Subcutaneous adipose tissue (tissue), 4 donors: ENCODE data around the gene EIF4E2. TPM values are rescaled to one million over a fixed set of nuclear protein-coding genes. Genes with fewer than 3 reads are reported as not detected.

Experiments
- CTCF ChIP-seq: fragments of 450-650 bp; IDR thresholded peaks from one replicate; pipeline ENCODE4 v1.5.1; 2016; ENCODE audit warnings: low read depth, mild to moderate bottlenecking, control low read depth, antibody characterized with exemption, moderate library complexity
- total RNA-seq, 4 donors: library from RNA; depleted of rRNA; stranded (reverse); fragments of >200 nt; gene quantifications; one replicate each; pipeline ENCODE4 v1.1.0, GENCODE V29; 2016

The EIF4E2 gene
- total RNA-seq, 4 donors from 2014 or later = 27.5 to 63.8 (median 35.0) TPM

GRCh38 chr2:232516551-232516950, 33.9 kb upstream of the EIF4E2 start:
- TF ChIP-seq CTCF = no peak

DNA sequence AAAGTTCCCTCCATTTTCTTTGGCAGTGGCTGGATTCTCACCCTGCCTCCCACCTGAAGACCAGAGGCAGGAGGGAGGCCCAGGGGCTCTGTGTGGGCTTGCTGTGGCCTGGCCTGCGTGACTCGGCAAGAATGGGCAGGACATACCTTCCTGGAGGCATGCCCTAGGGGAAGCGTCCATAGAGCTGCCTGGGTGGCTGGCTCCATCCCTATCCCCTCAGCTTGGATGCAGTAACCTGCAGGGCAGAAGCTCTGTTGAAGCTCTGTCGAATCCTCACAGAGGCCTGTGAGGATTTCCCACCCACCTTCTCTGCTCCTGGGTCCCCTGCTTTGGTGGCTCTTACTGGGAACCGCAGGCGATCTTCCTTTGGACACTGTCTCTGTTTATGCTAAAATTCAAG, 31.6 kb upstream of the EIF4E2 start:
- no peak for TF ChIP-seq CTCF

DNA sequence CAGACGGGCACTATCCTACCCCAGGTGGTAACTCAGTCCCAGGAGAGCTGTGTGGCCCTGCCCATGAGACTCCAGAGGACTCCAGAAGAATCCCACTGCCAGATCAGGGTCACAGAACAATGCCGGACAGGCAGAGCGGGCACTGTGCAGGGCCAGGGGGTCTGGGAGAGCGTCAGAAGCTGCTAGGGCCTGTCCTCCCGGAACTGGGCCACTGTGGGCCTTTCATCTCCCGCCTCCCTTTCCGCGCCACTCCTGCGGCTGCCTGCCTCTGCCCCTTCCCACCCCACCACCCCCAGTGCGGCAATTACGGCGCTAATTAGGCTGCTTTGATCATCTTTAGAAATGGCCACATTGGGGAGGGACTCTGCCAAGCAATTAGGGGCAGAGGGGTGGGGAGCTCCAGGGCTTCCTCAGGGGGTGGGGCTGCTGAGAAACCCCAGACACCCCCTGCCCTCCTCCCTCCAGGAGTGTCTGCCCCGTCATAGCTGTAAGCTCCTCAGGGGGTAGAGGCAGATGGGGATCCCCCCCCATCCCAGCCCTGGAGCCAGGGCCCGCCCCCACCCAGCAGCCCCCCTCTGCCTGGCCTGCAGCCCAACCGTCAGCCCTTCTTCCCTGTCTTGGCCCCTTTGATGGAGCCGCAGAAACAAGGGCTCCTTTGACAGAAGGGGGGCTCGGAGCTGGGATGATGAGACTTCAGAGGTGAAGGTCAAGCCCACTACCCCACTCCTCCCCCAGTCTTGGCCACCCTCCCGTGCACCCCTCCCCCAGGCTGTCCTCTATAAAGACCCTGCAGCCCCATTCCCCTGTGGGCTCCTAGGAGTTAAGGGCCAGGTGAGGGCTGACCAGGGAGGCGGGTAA, 30.7 kb upstream of the EIF4E2 start, which contains the start of gene PRSS56:
TSS of gene PRSS56 (plus strand) at position 808 of the 858 bp plus-strand sequence. CDS start 211 bp downstream, outside the sequence.
- no peak for TF ChIP-seq CTCF

GRCh38 chr2:232520489-232520888, 30.0 kb upstream of the EIF4E2 start:
- no peak for TF ChIP-seq CTCF

- no peak for TF ChIP-seq CTCF
Observed at GRCh38 chr2:232521098-232521497, 29.4 kb upstream of the EIF4E2 start.

DNA sequence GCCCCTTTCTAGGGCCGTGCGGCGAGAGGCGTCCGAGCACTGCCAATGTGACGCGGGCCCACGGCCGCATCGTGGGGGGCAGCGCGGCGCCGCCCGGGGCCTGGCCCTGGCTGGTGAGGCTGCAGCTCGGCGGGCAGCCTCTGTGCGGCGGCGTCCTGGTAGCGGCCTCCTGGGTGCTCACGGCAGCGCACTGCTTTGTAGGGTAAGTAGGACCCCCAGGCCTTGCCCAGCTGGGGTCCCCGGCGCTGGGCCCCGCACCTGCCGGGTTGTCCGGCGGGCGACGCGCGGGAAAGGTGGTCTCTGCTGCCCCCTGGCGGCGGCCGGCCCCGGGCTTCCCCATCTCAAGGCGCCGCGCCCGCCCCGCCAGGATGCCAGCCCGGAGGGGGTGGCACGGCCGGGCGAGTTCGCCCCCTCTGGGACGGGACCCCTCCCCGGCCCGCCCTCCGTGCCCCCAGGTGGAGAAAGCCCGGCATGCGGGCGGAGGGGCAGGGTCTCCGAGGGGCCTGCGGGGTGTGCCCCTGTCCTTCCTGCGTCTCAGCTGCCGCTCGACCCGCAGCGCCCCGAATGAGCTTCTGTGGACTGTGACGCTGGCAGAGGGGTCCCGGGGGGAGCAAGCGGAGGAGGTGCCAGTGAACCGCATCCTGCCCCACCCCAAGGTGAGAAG, 28.4 kb upstream of the EIF4E2 start:
- TF ChIP-seq CTCF = no peak
